Trophoblast cell (in vitro differentiated cells and primary cell): Measurements from ENCODE around the gene TTLL11.
A peak's percentile ranks its signal among the peaks of the same experiment; 100 is the strongest.

Experiments
- DNase-seq, 2 donors: peaks; one replicate each; pipeline ENCODE4 v3.0.0-alpha.2; 2016
- H2AFZ ChIP-seq: 2 replicates; pipeline ENCODE4 v1.6.1; 2013; ENCODE audit warnings: low read length, moderate library complexity, mild to moderate bottlenecking; ENCODE audit not compliant: insufficient read depth, poor library complexity
- H2AK5ac ChIP-seq: 2 replicates; pipeline ENCODE4 v1.6.1; 2013; ENCODE audit warnings: mild to moderate bottlenecking, low read length
- H2BK120ac ChIP-seq: 2 replicates; pipeline ENCODE4 v1.6.1; 2013; ENCODE audit warnings: low read length, mild to moderate bottlenecking, moderate library complexity; ENCODE audit not compliant: insufficient read depth, poor library complexity
- H2BK12ac ChIP-seq: 2 replicates; pipeline ENCODE4 v1.6.1; 2013; ENCODE audit warnings: mild to moderate bottlenecking, low read length, moderate library complexity
- H2BK5ac ChIP-seq: 2 replicates; pipeline ENCODE4 v1.6.1; 2013; ENCODE audit warnings: low read length, low read depth, moderate library complexity, mild to moderate bottlenecking; ENCODE audit not compliant: poor library complexity
- H3K14ac ChIP-seq: 2 replicates; pipeline ENCODE4 v1.6.1; 2013; ENCODE audit warnings: mild to moderate bottlenecking, low read length
- H3K18ac ChIP-seq: 2 replicates; pipeline ENCODE4 v1.6.1; 2013; ENCODE audit warnings: mild to moderate bottlenecking, low read length
- H3K23ac ChIP-seq: 2 replicates; pipeline ENCODE4 v1.6.1; 2013; ENCODE audit warnings: low read length
- H3K27ac ChIP-seq: 2 replicates; pipeline ENCODE4 v1.5.1; 2013; ENCODE audit warnings: low read depth, mild to moderate bottlenecking, inconsistent platforms, low read length, moderate library complexity
- H3K27me3 ChIP-seq: 2 replicates; pipeline ENCODE4 v1.6.1; 2013; ENCODE audit warnings: inconsistent platforms, mild to moderate bottlenecking, low read length, moderate library complexity; ENCODE audit not compliant: insufficient read depth
- H3K36me3 ChIP-seq, 2 experiments: 1 replicate in 1 of 2; 2 replicates in 1 of 2; pipeline ENCODE4 v1.6.1; 2013; ENCODE audit warnings: low read length in 2 of 2, mild to moderate bottlenecking in 2 of 2, moderate library complexity in 1 of 2; ENCODE audit not compliant: insufficient read depth in 2 of 2, control insufficient read depth in 1 of 2
- H3K4ac ChIP-seq: 2 replicates; pipeline ENCODE4 v1.6.1; 2013; ENCODE audit warnings: low read depth, mild to moderate bottlenecking, low read length, moderate library complexity
- H3K4me1 ChIP-seq, 2 experiments: 1 replicate in 1 of 2; 2 replicates in 1 of 2; pipeline ENCODE4 v1.6.1; 2013; ENCODE audit warnings: low read length in 2 of 2, mild to moderate bottlenecking in 2 of 2, moderate library complexity in 1 of 2; ENCODE audit not compliant: insufficient read depth in 2 of 2, control insufficient read depth in 1 of 2
- H3K4me2 ChIP-seq: 2 replicates; pipeline ENCODE4 v1.6.1; 2013; ENCODE audit warnings: inconsistent platforms, mild to moderate bottlenecking, low read length, moderate library complexity
- H3K4me3 ChIP-seq: 2 replicates; pipeline ENCODE4 v1.5.1; 2013; ENCODE audit warnings: mild to moderate bottlenecking, low read depth, low read length, inconsistent platforms
- H3K79me1 ChIP-seq: one replicate; pipeline ENCODE4 v1.6.1; 2013; ENCODE audit warnings: low read length
- H3K79me2 ChIP-seq: 2 replicates; pipeline ENCODE4 v1.6.1; 2013; ENCODE audit warnings: low read length, mild to moderate bottlenecking; ENCODE audit not compliant: control insufficient read depth, insufficient read depth, poor library complexity
- H3K9ac ChIP-seq: 2 replicates; pipeline ENCODE4 v1.6.1; 2013; ENCODE audit warnings: mild to moderate bottlenecking, low read length
- H3K9me3 ChIP-seq: 2 replicates; pipeline ENCODE4 v1.6.1; 2013; ENCODE audit warnings: low read depth, mild to moderate bottlenecking, control low read depth, inconsistent platforms, low read length; ENCODE audit not compliant: insufficient read depth
- H4K12ac ChIP-seq: 2 replicates; pipeline ENCODE4 v1.6.1; 2013; ENCODE audit warnings: low read depth, mild to moderate bottlenecking, low read length, moderate library complexity
- H4K8ac ChIP-seq: 2 replicates; pipeline ENCODE4 v1.6.1; 2013; ENCODE audit warnings: low read depth, mild to moderate bottlenecking, low read length, moderate library complexity
- H4K91ac ChIP-seq: one replicate; pipeline ENCODE4 v1.6.1; 2013; ENCODE audit warnings: low read depth, mild to moderate bottlenecking, low read length, moderate library complexity
- WGBS: extraction: QIAGEN DNeasy Blood & Tissue Kit; methylation state at CpG from one replicate; pipeline ENCODE4 v1.1.7; 2013; ENCODE audit warnings: missing lambda C conversion rate; ENCODE audit not compliant: insufficient read length, insufficient coverage; ENCODE audit errors: extremely low coverage; 5-methylcytosine and 5-hydroxymethylcytosine counted together

TTLL11 gene

GRCh38 chr9:121952611-121953010 is 140.5 kb downstream of the TTLL11 start:
- H3K27me3 ChIP-seq = no peaks in the 10 kb centered on the region
- H3K23ac ChIP-seq = no peak overlapping the region
- no peak for DNase-seq
- no peak overlapping the region for H3K4me3 ChIP-seq
- no peaks in the 10 kb centered on the region for H3K4me1 ChIP-seq
- no peak overlapping the region for H4K12ac ChIP-seq
- no peak overlapping the region for H3K27ac ChIP-seq
- H3K79me2 ChIP-seq = no peaks in the 10 kb centered on the region
- no peak overlapping the region for H4K91ac ChIP-seq
- H3K9ac ChIP-seq = no peak overlapping the region
- H2BK12ac ChIP-seq = no peak overlapping the region
- H3K79me1 ChIP-seq = no peaks in the 10 kb centered on the region
- H4K8ac ChIP-seq = no peak overlapping the region
- no peak overlapping the region for H2BK120ac ChIP-seq
- H2AK5ac ChIP-seq = no peak overlapping the region
- H2BK5ac ChIP-seq = no peak overlapping the region
- no peak overlapping the region for H3K18ac ChIP-seq
- H2AFZ ChIP-seq = no peak overlapping the region
- H3K9me3 ChIP-seq = peaks cover 1% of the 10 kb centered on the region
- H3K4ac ChIP-seq = no peak overlapping the region
- no peaks in the 10 kb centered on the region for H3K36me3 ChIP-seq
- no CpG with 5 or more reads among the region's 3 CpGs for WGBS
- no peak overlapping the region for H3K14ac ChIP-seq
- H3K4me2 ChIP-seq = no peak overlapping the region

DNA sequence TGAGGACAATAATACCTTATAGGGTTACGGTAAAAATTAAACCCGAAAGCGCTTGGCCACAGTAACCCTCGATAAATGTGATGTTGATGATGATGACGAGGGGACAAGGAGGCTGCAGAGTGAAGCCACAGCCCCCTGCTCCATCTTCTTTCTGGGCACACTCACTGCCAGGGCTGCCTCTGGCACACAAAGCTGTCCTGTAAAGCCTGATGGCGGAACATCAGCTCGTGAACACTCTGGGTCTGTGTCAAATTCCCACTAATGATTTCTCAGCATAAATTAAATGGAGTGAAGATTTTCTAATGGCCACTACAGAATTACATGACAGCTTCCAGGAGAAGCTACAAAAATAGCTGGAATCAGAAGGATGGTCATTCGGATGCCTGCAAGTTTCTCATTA is 142.2 kb downstream of the TTLL11 start:
- H3K79me1 ChIP-seq = no peaks in the 10 kb centered on the region
- H3K4ac ChIP-seq = no peak overlapping the region
- no peak overlapping the region for H3K4me2 ChIP-seq
- no peak for DNase-seq
- peaks cover 1% of the 10 kb centered on the region for H3K9me3 ChIP-seq
- no peaks in the 10 kb centered on the region for H3K36me3 ChIP-seq
- H3K4me1 ChIP-seq = no peaks in the 10 kb centered on the region
- H3K23ac ChIP-seq = no peak overlapping the region
- H3K27me3 ChIP-seq = no peaks in the 10 kb centered on the region
- no peak overlapping the region for H2BK120ac ChIP-seq
- H3K79me2 ChIP-seq = no peaks in the 10 kb centered on the region
- H4K12ac ChIP-seq = no peak overlapping the region
- H2AFZ ChIP-seq = no peak overlapping the region
- H3K27ac ChIP-seq = no peak overlapping the region
- no peak overlapping the region for H3K4me3 ChIP-seq
- H4K8ac ChIP-seq = no peak overlapping the region
- H2BK5ac ChIP-seq = no peak overlapping the region
- H2BK12ac ChIP-seq = no peak overlapping the region
- H2AK5ac ChIP-seq = no peak overlapping the region
- H4K91ac ChIP-seq = no peak overlapping the region
- WGBS = no CpG with 5 or more reads among the region's 8 CpGs
- H3K14ac ChIP-seq = no peak overlapping the region
- H3K18ac ChIP-seq = no peak overlapping the region
- no peak overlapping the region for H3K9ac ChIP-seq

DNA sequence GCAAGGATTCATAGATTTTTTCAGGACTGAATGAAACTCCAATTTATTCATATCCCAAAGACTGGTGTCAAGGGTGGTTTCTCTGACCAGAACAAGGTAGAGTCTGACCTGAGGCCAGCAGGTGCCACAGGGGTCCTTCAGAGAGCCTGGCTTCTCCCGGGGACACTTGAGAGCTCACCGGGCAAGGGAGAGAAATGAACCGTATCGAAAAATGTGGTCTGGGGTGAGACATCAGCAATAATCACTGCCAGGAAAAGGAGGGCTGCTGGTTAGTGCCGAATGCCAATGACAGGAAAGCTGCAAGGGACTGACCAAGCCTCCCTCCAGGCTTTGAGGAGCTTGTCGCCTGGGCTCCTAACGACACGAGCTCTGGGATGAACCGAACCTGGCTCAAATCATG is 142.7 kb downstream of the TTLL11 start:
- H3K9ac ChIP-seq = no peak overlapping the region
- H2AK5ac ChIP-seq = no peak overlapping the region
- H2BK12ac ChIP-seq = no peak overlapping the region
- no peaks in the 10 kb centered on the region for H3K27me3 ChIP-seq
- no peak overlapping the region for H3K4me2 ChIP-seq
- no peaks in the 10 kb centered on the region for H3K4me1 ChIP-seq
- no peaks in the 10 kb centered on the region for H3K36me3 ChIP-seq
- no peak overlapping the region for H2BK5ac ChIP-seq
- H3K79me2 ChIP-seq = no peaks in the 10 kb centered on the region
- H3K14ac ChIP-seq = no peak overlapping the region
- no peak overlapping the region for H2BK120ac ChIP-seq
- WGBS = no CpG with 5 or more reads among the region's 9 CpGs
- no peak overlapping the region for H4K91ac ChIP-seq
- no peak overlapping the region for H3K4me3 ChIP-seq
- no peak overlapping the region for H3K23ac ChIP-seq
- H4K12ac ChIP-seq = no peak overlapping the region
- no peak overlapping the region for H3K27ac ChIP-seq
- no peak for DNase-seq
- H3K9me3 ChIP-seq = peaks cover 1% of the 10 kb centered on the region
- H3K18ac ChIP-seq = no peak overlapping the region
- no peak overlapping the region for H2AFZ ChIP-seq
- no peaks in the 10 kb centered on the region for H3K79me1 ChIP-seq
- H4K8ac ChIP-seq = no peak overlapping the region
- H3K4ac ChIP-seq = no peak overlapping the region

DNA sequence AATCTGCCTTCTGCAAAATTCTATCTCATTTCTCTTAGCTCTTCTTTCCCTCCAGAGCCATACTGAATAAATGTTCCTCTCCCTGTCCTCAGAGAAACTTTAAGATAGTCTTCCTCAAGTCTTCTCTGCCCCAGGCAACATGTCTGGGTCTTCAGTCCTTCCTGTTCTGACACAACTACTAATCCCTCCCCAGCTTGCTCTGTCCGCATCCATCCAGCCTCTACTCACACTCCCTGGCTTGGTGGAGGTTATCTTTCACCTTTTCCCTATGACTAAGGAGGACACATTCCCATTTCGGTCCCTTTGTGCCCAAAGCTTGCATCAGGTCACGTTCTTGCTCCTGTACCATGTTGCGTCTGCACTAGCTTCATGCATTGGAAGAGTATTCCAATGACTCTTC is 143.3 kb downstream of the TTLL11 start:
- H2AFZ ChIP-seq = no peak overlapping the region
- H4K91ac ChIP-seq = no peak overlapping the region
- no peak overlapping the region for H4K12ac ChIP-seq
- H3K79me1 ChIP-seq = no peaks in the 10 kb centered on the region
- H3K4me3 ChIP-seq = no peak overlapping the region
- H2BK5ac ChIP-seq = no peak overlapping the region
- H2BK12ac ChIP-seq = no peak overlapping the region
- H4K8ac ChIP-seq = no peak overlapping the region
- peak; percentile 82 to 88 for DNase-seq
- WGBS = no CpG with 5 or more reads among the region's 4 CpGs
- no peak overlapping the region for H3K4me2 ChIP-seq
- H2BK120ac ChIP-seq = no peak overlapping the region
- no peak overlapping the region for H2AK5ac ChIP-seq
- no peak overlapping the region for H3K9ac ChIP-seq
- H3K36me3 ChIP-seq = no peaks in the 10 kb centered on the region
- no peak overlapping the region for H3K18ac ChIP-seq
- peaks cover under 1% of the 10 kb centered on the region for H3K9me3 ChIP-seq
- H3K14ac ChIP-seq = no peak overlapping the region
- no peaks in the 10 kb centered on the region for H3K79me2 ChIP-seq
- H3K23ac ChIP-seq = no peak overlapping the region
- no peaks in the 10 kb centered on the region for H3K27me3 ChIP-seq
- no peak overlapping the region for H3K27ac ChIP-seq
- no peak overlapping the region for H3K4ac ChIP-seq
- H3K4me1 ChIP-seq = no peaks in the 10 kb centered on the region
